ENCODE results near the gene PLCB3.

The PLCB3 gene

GRCh38 chr11:64255135-64256128 lies 4.1 kb downstream of the PLCB3 start:
- DNase-seq (ENCODE audit: low spot score): no peak
- ChIA-PET POLR2A (ENCODE audit: low non-redundant PET) (no interaction called here), CTCF (interaction anchor here (0.6 kb wide), 1 partner anchor 14 kb away, joined by 4 read pairs; the partner anchor contains the start of gene FKBP2)
- peak overlapping the region; percentile 98 for H3K27ac ChIP-seq
- no peak for TF ChIP-seq CTCF (conservative IDR thresholded peaks at IDR 0.05; ENCODE audit: low read depth)

GRCh38 chr11:64256300-64256699 lies 5.0 kb downstream of the PLCB3 start:
- TF ChIP-seq CTCF (conservative IDR thresholded peaks at IDR 0.05; ENCODE audit: low read depth): no peak
- ChIA-PET POLR2A (ENCODE audit: low non-redundant PET) (no interaction called here), CTCF (interaction anchor here (0.7 kb wide), 1 partner anchor 50 kb away, joined by 6 read pairs; no protein-coding TSS in a partner anchor)
- H3K27ac ChIP-seq: peak overlapping the region; percentile 98
- no peak for DNase-seq (ENCODE audit: low spot score)

- ChIA-PET POLR2A (ENCODE audit: low non-redundant PET) (interaction anchor here (0.5 kb wide), 1 partner anchor 89 kb away, joined by 3 read pairs; no protein-coding TSS in a partner anchor), CTCF (interaction anchor here (1.3 kb wide), 1 partner anchor 10 kb away, joined by 3 read pairs; no protein-coding TSS in a partner anchor)
- no peak for TF ChIP-seq CTCF (conservative IDR thresholded peaks at IDR 0.05; ENCODE audit: low read depth)
- no peak for DNase-seq (ENCODE audit: low spot score)
- peak overlapping the region; percentile 98 for H3K27ac ChIP-seq
Observed at GRCh38 chr11:64258356-64258755, 7.0 kb downstream of the PLCB3 start.

- peak overlapping the region; percentile 38; the same call in 1 of the 2 replicates for H3K27ac ChIP-seq
- CTCF ChIA-PET: interaction anchor here (0.6 to 1.3 kb wide), 3 partner anchors 9 to 484 kb away, joined by 3 read pairs; no protein-coding TSS in a partner anchor
- DNase-seq (ENCODE audit: low spot score): no peak
- TF ChIP-seq CTCF (conservative IDR thresholded peaks at IDR 0.05; ENCODE audit: low read depth): no peak
- POLR2A ChIA-PET (ENCODE audit: low non-redundant PET): no interaction called here
Observed at GRCh38 chr11:64258946-64259532, 7.7 kb downstream of the PLCB3 start.

- POLR2A ChIA-PET (ENCODE audit: low non-redundant PET): no interaction called here
- DNase-seq (ENCODE audit: low spot score): no peak
- CTCF ChIA-PET: interaction anchor here (1.3 kb wide), 1 partner anchor 9 kb away, joined by 3 read pairs; no protein-coding TSS in a partner anchor
- no peak for TF ChIP-seq CTCF (conservative IDR thresholded peaks at IDR 0.05; ENCODE audit: low read depth)
- H3K27ac ChIP-seq: peak overlapping the region; percentile 38
Observed at GRCh38 chr11:64259533-64260067, 8.3 kb downstream of the PLCB3 start.

GRCh38 chr11:64260147-64260708 lies 8.9 kb downstream of the PLCB3 start:
- DNase-seq (ENCODE audit: low spot score): no peak
- CTCF ChIA-PET: no interaction called here
- H3K27ac ChIP-seq: peak overlapping the region; percentile 38
- POLR2A ChIA-PET (ENCODE audit: low non-redundant PET): no interaction called here
- TF ChIP-seq CTCF (conservative IDR thresholded peaks at IDR 0.05; ENCODE audit: low read depth): no peak

Data from RWPE1 (cell line).